HG03432 (cell line): ENCODE data around the gene GINS2.

ENCODE experiments used
- ATAC-seq: cut with Tn5 transposase; IDR thresholded peaks from one replicate; pipeline ENCODE4 v1.9.1; 2021; ENCODE audit warnings: mild to moderate bottlenecking, moderate library complexity; ENCODE audit not compliant: unreplicated experiment

GINS2 gene

DNA sequence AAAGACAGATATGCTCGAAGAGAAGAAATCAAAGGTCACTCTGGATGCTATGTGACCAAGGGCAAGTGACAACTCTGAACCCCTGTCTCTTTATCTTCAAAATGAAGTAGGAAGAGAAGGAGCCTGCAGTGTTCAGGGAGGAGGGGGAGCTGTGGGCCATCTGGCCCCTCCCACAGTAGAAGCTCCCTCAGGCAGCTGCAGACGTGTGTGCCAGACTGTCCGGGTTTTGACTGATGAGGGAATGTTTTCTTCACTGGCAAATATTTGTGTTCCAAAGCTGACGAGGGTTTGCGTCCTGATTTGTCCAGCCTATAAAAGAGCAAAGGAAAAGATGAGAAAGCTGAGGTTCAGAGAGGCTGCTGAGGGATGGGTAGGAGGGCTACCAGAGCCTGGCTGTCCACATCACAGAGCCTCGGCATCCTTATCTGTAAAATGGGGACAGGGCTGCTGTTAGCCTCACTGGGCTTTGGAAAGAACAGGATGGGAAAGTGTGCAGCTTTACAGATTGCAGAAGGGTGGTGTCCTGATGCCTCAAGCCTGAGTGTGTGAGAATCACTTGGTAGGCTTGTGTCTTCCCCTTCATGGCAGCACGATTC is 1.8 kb upstream of the GINS2 start:
- ATAC-seq = no peak

GRCh38 chr16:85689950-85690320 is 1.2 kb upstream of the GINS2 start:
- ATAC-seq = no peak

DNA sequence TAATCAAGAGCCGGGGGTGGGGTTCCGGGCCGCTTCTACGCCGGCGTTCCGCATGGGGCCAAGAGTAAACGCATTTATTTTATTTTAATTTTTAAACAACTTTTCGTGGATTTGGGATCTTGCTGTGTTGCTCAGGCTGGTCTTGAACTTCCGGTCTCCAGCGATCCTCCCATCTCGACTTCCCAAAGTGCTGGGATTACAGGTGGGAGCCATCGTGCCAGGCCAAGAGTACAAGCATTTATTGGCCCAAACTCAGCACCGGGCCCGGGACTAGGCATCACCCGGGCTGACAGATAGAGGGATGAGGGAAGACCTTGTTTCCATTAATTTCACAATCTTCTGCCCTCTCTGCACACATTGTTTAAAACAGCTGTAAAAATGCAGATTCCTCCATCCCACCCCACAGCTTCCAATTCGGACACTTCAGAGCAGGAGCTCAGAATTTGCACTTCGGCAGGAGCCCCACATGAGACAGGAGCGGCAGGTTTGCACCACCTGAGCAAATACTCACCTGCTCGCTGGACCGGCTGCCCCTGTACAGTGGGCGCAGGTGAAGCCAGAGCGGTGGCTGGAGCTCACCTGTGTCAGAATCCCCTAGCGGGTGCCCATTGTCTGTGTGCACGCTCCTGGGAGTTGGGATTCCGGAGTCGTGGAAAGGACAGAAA is 663 bp upstream of the GINS2 start:
- no peak for ATAC-seq

GRCh38 chr16:85687651-85688471 is 893 bp downstream of the GINS2 start:
- no peak for ATAC-seq

DNA sequence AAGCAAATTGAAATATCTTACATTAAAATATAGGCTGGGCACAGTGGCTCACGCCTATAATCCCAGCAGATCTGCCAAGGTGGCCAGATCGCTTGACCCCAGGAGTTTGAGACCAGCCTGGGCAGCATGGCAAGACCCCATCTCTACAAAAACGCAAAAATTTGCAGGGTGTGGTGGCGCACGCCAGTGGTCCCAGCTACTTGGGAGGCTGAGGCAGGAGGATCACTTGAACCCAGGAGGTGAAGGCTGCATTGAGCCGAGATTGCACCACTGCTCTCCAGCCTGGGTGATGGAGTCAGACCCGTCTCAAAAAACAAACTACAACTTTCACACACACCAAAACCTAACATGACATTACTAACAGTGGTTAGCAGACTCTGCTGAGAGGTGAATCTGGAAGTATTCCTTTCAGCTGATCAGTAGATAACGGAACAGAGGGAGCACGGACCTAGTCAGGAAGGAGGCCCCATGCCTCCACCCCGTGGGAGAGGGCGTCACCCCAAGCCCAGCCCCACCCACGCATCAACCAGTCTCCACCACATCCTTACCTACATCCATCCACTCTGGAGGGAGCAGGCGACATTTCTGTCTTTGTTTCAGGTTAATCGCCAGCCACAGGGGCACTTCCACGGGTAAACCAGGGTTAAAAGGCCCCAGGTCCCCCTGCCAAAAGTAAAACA is 1.7 kb downstream of the GINS2 start:
- no peak for ATAC-seq

DNA sequence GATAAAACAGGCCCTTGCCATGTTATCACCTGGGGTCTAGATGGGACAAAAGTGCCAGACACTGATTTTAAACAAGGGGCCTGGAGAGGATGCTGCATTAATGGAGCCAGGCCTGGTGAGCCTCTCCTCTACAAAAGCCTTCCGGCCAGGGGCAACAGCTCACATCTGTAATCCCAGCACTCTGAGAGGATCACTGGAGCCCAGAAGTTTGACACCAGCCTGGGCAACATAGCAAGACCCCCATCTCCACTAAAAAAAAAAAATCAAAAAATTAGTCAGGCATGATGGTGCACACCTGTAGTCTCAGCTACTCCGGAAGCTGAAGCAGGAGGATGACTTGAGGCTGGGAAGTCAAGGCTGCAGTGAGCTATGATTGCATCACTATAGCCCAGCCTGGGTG is 3.5 kb downstream of the GINS2 start:
- ATAC-seq = no peak

DNA sequence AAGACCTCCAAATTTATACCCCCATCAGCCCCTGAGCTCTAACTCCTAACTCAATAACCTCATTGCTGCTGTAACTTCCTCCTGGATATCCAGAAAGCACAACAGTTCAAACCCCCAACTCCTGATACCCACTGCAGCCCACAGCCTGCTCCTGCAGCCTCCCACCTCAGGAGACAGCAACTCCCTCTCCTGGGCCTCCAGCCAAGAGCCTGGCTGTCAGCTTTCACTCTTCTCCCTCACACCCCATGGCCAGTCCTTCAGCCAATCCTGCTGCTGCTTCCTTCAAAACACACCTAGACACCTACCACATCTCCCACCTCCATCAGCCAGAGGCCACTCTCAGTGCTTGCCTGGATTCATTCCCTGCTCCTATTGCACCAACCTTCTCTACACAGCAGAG is 5.4 kb downstream of the GINS2 start:
- ATAC-seq = no peak

- no peak for ATAC-seq
These were observed 6.2 kb downstream of the GINS2 start for GRCh38 chr16:85682516-85682915.

GRCh38 chr16:85681255-85681654 is 7.5 kb downstream of the GINS2 start:
- no peak for ATAC-seq

DNA sequence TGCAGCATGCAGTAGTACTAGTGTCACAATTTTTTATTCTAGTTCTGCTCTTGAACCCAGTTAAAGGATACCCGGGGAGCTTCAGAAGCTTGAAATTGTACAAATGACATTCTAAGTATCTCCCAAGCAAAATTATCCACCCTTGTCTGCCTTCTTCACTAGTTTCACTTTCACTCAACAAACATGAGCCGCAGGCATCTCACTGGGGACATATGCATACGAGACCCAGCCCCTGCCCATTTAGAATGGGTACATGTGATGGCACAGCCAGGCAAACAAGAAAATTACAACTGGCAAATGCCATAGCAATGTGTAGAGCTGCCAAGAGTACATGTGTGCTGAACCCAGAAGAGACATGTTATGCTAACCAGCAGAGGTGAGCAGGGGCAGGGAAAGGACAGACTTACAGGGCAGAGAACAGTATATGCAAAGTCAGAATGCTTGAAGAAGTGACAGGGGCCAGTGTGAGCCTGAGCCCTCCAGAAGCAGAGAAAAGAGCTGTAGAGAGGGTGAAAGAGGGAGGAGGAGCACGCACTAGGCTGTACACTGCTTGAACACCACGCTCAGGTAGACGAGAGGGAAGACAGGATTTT is 8.3 kb downstream of the GINS2 start:
- ATAC-seq = no peak

DNA sequence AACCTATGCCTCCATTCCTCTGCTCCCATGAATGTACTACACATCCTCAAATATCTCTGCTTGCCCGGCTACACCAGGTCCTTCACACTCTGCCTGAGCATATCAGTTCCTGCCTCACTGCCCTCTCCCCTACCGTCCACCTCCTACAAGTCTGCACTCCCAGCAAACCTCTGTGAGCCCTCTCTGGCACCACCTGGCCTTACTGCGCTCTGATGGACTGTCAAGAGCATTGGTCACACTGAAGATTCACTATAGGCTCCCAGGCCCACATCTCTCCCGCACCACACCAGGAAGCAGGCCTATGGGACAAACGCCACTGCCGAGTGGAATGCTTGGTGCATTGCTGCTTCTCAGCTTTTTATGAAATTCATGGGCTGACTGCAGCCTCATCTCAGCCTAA is 8.9 kb downstream of the GINS2 start:
- no peak for ATAC-seq

- no peak for ATAC-seq
These were observed 9.9 kb downstream of the GINS2 start for GRCh38 chr16:85678821-85679220.

GRCh38 chr16:85678016-85678415 is 10.7 kb downstream of the GINS2 start:
- no peak for ATAC-seq

DNA sequence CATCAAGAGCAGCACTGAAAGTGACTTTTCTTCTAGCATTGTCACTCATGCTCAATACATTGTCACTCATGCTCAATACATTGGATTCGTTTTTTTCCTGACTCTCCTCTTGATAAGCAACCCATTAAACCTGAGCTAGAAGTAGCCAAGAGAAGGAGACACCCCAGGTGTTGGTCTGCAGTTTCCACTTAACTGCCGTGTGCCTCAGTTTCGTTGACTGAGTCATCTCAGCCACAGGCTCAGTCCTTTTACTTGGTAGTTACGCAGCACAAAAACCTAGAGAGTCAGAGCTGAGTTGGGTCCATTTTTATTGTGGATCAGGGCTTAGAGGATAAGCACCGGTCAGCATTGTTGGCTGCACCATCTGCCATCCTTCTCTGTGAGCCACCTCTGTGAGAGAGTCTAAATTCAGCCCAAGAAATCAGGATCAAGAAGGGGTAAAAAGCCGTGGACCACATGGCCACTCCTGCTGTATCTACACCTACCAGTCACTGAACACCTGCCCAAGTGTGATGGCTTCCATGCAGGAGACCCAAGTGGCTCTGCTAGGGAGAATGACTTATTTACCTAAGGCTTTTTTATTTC is 11.3 kb downstream of the GINS2 start:
- no peak for ATAC-seq

DNA sequence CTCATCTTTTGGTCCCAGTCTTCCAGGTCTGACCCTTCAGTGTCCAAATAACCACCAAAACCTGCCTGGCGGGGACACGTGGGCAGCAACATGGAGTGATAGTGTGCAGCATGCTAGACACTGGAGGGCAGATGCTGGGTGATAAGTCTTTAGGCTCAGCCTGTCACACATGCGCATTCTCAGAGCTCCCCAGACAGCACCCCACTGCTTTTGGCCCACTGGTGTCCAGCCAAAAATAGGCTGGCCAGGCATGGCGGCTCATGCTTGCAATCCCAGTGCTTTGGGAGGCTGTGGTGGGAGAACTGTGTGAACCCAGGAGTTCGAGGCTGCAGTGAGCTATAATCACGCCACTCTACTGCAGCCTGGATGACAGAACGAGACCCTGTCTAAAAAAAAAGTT is 12.3 kb downstream of the GINS2 start:
- no peak for ATAC-seq

GRCh38 chr16:85675251-85675874 is 13.4 kb downstream of the GINS2 start:
- ATAC-seq = no peak

DNA sequence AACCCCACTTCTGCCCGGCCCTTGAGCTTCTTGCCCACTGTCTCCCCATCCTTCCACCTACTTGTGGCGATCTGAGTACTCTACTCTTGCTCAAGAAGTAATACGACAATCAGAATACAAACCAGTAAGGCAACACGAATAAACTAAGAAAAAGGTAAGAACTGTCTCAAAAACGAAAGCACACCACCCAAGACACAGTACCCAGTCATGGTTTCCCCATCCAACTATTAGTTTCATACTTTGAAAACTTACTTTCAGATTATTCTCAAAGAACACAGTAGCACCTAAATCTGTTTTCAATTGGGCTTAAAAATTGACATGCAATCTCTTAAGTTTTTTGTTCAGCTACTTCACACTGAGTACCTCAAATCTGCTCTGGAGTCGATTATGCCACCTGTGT is 13.9 kb downstream of the GINS2 start:
- no peak for ATAC-seq

- no peak for ATAC-seq
These were observed 14.4 kb downstream of the GINS2 start for GRCh38 chr16:85674418-85674755.

GRCh38 chr16:85673529-85674417 is 15.0 kb downstream of the GINS2 start:
- no peak for ATAC-seq

GRCh38 chr16:85670840-85671239 is 17.9 kb downstream of the GINS2 start:
- ATAC-seq = no peak
